ENCODE results near the gene NECAB3.

GRCh38 chr20:33670715-33671499 is 3.3 kb downstream of the NECAB3 start:
- TF ChIP-seq EZH2 (IDR thresholded peaks at IDR 0.05; ENCODE audit: borderline replicate concordance, low read length): no peak
- TF ChIP-seq, protein P1, sequence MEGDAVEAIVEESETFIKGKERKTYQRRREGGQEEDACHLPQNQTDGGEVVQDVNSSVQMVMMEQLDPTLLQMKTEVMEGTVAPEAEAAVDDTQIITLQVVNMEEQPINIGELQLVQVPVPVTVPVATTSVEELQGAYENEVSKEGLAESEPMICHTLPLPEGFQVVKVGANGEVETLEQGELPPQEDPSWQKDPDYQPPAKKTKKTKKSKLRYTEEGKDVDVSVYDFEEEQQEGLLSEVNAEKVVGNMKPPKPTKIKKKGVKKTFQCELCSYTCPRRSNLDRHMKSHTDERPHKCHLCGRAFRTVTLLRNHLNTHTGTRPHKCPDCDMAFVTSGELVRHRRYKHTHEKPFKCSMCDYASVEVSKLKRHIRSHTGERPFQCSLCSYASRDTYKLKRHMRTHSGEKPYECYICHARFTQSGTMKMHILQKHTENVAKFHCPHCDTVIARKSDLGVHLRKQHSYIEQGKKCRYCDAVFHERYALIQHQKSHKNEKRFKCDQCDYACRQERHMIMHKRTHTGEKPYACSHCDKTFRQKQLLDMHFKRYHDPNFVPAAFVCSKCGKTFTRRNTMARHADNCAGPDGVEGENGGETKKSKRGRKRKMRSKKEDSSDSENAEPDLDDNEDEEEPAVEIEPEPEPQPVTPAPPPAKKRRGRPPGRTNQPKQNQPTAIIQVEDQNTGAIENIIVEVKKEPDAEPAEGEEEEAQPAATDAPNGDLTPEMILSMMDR (IDR thresholded peaks at IDR 0.05; ENCODE audit: low read length): no peak
